Right renal pelvis (tissue), 4 donors: ENCODE results near the gene LRRC4C. TPM values are rescaled to one million over a fixed set of nuclear protein-coding genes. Genes with fewer than 3 reads are reported as not detected.
A peak's percentile ranks its signal among the peaks of the same experiment; 100 is the strongest.

Source experiments
- DNase-seq, 4 donors: peaks; one replicate each; pipeline ENCODE4 v3.0.0-alpha.2; 2013; ENCODE audit warnings: low read depth in 4 of 4, low spot score in 3 of 4, missing footprints in 1 of 4
- polyA plus RNA-seq, 4 donors: library from polyadenylated mRNA; unstranded; fragments of 120-200 nt; gene quantifications; one replicate each; pipeline ENCODE4 v1.2.1, GENCODE V29; 2013; ENCODE audit not compliant: insufficient read length in 4 of 4

Gene LRRC4C
- polyA plus RNA-seq, 4 donors: 11.0 to 16.5 (median 14.2) TPM

- DNase-seq: peak in 3 of 4 donors; percentile 7 to 43 (median 25)
Observed at GRCh38 chr11:40328890-40329614, 1130.4 kb downstream of the LRRC4C start.

GRCh38 chr11:40323241-40323640, 1136.2 kb downstream of the LRRC4C start:
- no peak for DNase-seq

GRCh38 chr11:40321537-40321936, 1137.9 kb downstream of the LRRC4C start:
- no peak for DNase-seq

GRCh38 chr11:40316171-40316570, 1143.3 kb downstream of the LRRC4C start:
- no peak for DNase-seq

- DNase-seq: no peak
Observed at GRCh38 chr11:40315122-40315521, 1144.3 kb downstream of the LRRC4C start.

- DNase-seq: no peak
Observed at GRCh38 chr11:40314327-40314726, 1145.1 kb downstream of the LRRC4C start.

- no peak for DNase-seq
Observed at GRCh38 chr11:40306938-40307548, 1152.4 kb downstream of the LRRC4C start.

- no peak for DNase-seq
Observed at GRCh38 chr11:40302669-40303068, 1156.8 kb downstream of the LRRC4C start.

- DNase-seq: no peak
Observed at GRCh38 chr11:40295466-40295865, 1164.0 kb downstream of the LRRC4C start.

GRCh38 chr11:40294741-40295140, 1164.7 kb downstream of the LRRC4C start:
- DNase-seq: no peak

- DNase-seq: no peak
Observed at GRCh38 chr11:40294349-40294735, 1165.1 kb downstream of the LRRC4C start.

GRCh38 chr11:40293655-40294348, 1165.7 kb downstream of the LRRC4C start:
- DNase-seq: peak; percentile 81 to 86 (median 82)

GRCh38 chr11:40292721-40293508, 1166.5 kb downstream of the LRRC4C start:
- no peak for DNase-seq

GRCh38 chr11:40291741-40292140, 1167.7 kb downstream of the LRRC4C start:
- no peak for DNase-seq

- DNase-seq: no peak
Observed at GRCh38 chr11:40291329-40291728, 1168.1 kb downstream of the LRRC4C start.

GRCh38 chr11:40290171-40290631, 1169.3 kb downstream of the LRRC4C start:
- no peak for DNase-seq

GRCh38 chr11:40289370-40289769, 1170.1 kb downstream of the LRRC4C start:
- no peak for DNase-seq

- no peak for DNase-seq
Observed at GRCh38 chr11:40287916-40288803, 1171.3 kb downstream of the LRRC4C start.

GRCh38 chr11:40286137-40286536, 1173.3 kb downstream of the LRRC4C start:
- DNase-seq: no peak

GRCh38 chr11:40285558-40285957, 1173.9 kb downstream of the LRRC4C start:
- no peak for DNase-seq
